AG09309 (cell line): ENCODE measurements around the gene ZNF74.

Experiments
- DNase-seq: peaks from one replicate; pipeline ENCODE4 v3.0.0-alpha.2; 2010; ENCODE audit warnings: low read depth
- H3K4me3 ChIP-seq: 2 replicates; pipeline ENCODE4 v1.5.1; 2011; ENCODE audit warnings: mild to moderate bottlenecking, low read depth, low read length, moderate library complexity; ENCODE audit not compliant: control insufficient read depth
- TF ChIP-seq, protein P1 (sequence below): IDR thresholded peaks from 2 replicates; pipeline ENCODE4 v1.5.1; 2011; ENCODE audit warnings: mild to moderate bottlenecking, low read depth, low read length, inconsistent platforms; ENCODE audit not compliant: insufficient read depth, control insufficient read depth; ENCODE audit errors: missing control alignments

Gene ZNF74

DNA sequence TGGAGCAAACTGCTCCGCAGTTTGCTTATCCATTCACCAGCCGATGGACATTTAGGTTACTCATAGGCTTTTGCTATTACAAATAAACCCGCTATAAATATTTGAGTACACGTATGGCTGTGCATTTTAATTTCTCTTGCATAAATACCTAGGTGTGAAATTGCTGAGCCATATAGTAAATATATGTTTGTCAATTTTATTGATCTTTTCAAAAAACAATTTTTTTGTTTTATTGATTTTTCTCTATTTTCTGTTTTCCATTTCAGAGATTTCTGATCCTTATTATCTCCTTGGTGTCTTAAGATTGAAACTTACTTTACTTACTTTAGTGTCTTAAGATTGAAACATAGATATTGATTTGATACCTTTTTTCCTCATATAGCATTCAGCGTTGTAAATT is 4.5 kb downstream of the ZNF74 start:
- TF ChIP-seq, protein P1, sequence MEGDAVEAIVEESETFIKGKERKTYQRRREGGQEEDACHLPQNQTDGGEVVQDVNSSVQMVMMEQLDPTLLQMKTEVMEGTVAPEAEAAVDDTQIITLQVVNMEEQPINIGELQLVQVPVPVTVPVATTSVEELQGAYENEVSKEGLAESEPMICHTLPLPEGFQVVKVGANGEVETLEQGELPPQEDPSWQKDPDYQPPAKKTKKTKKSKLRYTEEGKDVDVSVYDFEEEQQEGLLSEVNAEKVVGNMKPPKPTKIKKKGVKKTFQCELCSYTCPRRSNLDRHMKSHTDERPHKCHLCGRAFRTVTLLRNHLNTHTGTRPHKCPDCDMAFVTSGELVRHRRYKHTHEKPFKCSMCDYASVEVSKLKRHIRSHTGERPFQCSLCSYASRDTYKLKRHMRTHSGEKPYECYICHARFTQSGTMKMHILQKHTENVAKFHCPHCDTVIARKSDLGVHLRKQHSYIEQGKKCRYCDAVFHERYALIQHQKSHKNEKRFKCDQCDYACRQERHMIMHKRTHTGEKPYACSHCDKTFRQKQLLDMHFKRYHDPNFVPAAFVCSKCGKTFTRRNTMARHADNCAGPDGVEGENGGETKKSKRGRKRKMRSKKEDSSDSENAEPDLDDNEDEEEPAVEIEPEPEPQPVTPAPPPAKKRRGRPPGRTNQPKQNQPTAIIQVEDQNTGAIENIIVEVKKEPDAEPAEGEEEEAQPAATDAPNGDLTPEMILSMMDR, result no peak
- DNase-seq, result no peak
- H3K4me3 ChIP-seq, result no peak overlapping the region

DNA sequence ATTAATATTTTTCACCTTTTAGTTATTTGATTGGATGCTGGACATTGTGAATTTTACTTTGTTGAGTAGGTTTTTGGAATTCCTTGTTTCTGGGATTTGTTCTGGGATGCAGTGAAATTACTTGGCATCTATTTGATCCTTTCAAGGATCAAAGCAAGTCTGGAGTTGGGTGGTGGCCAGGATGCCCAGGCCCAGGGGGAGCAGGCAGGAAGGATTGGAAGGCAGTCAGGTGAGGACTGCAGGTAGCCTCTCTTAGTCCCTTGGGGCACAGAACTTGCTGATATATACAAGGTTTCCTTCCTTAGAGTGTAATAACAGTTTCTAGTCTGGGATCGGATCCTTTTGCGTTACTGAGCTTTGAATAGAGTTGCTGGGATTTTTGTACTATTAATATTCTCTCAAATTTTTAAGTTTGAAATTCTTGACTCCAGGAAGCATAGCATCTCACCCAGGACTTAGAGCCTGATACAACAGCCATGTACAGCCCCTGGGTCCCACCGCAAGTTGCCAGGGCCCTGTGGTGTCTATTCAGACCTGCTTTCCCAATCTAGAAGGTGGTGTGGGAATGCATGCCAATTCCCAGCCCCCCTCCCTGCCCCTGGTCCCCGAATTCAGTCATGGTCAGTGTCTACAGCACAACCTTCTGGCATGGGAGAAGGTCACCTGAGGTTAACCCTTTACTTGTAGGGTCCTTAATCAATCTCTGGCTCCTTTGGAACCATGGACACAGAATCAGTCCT is 6.1 kb downstream of the ZNF74 start:
- TF ChIP-seq, protein P1, result no peak
- no peak for DNase-seq

DNA sequence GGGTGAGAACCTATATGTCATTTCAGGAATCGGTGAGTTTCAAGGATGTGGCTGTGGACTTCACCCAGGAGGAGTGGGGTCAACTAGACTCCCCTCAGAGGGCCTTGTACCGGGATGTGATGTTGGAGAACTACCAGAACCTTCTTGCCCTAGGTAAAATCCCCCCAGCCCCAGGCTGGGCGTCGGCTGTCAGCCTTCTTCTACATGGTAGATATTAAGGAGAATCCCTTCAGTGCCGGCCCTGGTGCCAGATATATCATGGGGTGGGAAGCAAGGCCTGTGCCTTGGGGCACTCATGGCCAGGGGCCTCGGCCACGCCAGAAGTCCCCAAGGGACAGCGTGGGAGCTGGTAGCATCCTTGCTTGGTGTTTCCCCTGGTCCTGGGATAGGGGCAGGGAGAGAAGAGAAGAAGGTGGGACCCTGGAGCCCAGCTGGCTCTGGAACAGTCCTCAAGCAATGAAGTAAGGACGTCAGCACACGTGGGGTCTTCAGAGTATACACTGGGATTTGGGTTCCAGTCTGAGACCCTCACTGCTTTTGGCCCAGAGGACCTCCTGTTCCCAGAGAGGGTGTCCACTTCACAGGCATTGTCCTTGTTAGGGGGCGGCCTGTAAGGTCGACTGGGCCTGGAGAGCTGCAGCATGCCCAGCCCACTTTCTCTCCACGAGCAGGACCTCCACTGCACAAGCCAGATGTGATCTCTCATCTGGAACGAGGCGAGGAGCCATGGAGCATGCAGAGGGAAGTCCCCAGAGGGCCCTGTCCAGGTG is 6.8 kb downstream of the ZNF74 start:
- H3K4me3 ChIP-seq, result no peak overlapping the region
- DNase-seq, result no peak
- TF ChIP-seq, protein P1, result no peak

More for the DNA sequence above, 6.1 kb downstream of the ZNF74 start:
- no peak overlapping the region for H3K4me3 ChIP-seq

DNA sequence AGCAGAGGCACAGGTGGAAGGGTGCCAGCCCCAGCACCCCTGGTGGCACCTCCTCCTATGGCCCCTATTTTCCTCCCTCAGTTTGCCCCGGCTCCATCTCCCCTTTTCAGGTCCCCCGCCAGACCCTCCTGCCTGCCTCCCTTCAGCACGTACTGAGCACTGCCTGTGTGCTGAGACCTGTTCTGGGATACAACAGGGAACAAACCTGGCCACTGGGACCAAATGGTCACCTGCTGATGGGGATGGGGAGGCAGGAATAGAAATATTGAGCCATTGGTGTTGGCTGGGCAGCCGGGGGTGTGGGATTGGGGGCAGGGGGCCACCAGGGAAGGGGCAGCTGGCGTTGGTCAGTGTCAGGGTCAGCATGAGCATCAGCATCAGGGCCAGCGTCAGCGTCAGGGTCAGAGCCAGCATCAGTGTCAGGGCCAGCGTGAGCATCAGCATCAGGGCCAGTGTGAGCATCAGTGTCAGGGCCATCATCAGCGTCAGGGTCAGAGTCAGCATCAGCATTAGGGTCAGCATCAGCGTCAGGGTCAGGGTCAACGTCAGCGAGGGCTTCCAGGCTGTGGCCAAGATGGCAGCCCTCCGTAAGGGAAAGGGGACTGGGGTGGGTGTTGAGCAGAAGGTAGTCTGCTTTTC is 7.5 kb downstream of the ZNF74 start:
- TF ChIP-seq, protein P1, result no peak
- DNase-seq, result no peak
- H3K4me3 ChIP-seq, result no peak overlapping the region

DNA sequence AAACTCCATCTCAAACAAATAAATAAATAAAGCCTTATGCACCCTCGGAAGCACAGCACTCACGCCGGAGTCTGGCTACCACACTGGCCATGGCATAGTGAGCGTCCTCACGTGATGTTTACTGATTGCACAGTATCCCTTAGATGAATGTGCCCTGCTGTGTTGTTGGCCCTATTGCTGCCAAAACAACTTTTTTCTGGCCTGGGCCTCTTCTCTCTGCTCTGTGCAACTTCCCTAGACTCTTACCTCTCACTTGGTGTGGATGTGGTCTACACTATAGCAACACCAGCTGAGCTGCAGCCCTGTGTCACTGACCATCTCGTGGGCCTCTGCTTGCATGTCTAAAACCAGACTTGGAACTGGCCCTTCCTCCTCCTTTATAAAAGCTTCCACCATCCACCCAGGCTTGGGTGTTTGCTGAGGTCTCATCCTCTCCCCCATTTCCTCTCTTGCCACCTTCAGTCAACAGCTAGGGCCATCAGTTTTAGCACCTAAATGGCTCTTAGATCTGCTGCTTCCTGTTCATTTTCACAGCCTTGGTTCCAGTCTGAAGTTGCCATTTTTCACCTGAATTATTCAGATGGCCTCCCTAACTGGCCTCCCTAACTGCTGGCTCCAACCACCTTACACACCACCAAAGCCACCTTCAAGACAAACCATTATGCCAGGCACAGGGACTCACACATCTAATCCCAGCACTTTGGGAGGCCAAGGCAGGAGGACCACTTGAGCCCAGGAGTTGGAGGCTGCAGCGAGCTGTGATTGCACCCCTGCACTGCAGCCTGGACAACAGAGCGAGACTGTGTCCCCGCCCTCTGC is 9.2 kb downstream of the ZNF74 start:
- TF ChIP-seq, protein P1, result no peak
- no peak for DNase-seq
- H3K4me3 ChIP-seq, result no peak overlapping the region

DNA sequence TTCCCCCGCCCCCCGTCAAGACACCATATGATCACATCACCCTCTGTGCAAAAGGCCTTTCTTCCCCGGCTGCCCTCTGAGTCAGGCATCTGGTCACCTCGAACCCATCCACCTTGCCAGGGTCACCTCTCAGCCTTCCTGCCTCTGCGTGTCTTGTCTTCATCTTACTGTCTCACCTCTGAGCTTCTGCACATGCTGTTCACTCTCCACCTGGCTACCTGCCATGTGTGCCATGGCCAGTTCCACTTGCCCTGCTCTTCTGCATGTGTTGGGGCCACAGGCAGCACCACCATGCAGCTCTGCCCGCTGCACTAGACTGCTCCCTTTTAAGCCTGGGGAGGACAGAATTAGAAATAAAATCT is 9.8 kb downstream of the ZNF74 start:
- H3K4me3 ChIP-seq, result no peak overlapping the region
- no peak for DNase-seq
- TF ChIP-seq, protein P1, result no peak
